ENCODE data around the gene RSF1. TPM values are rescaled to one million over a fixed set of nuclear protein-coding genes. Genes with fewer than 3 reads are reported as not detected.

RSF1 gene
- total and polyA plus RNA-seq, 11 donors = 11.2 to 49.2 (median 42.8) TPM

DNA sequence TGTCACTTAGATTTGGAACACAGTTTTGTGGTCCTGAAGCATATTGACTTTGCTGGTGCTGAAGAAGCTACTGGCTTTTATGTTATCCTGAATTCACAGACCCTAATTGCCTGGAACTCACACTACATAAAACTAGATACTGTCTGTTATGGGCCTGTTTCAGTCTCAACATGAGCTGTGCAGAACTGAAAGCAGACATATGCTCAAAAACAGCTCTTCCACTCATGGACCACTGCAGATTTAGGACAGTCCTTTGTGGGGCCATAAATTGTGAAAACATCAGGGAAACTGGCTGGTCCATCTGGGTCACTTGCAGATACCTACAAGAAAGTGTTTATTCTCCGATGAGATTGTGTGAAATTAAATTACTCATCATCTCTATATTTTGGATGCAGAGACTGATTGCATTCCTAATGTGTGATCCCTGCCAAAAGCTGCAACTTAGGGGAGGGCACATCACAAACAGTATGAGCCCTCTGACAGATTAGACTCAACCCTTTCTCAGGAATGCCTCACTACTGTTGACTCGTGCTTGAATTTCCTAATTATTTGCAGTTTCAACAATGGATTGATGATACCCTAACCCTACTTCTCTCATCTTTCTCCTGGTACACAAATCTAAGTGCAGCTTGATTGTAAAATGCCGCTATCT lies 172.7 kb downstream of the RSF1 start:
- 70 to 80% (median 71%) methylated on average over 3 of the region's 3 CpGs for WGBS, 4 donors

DNA sequence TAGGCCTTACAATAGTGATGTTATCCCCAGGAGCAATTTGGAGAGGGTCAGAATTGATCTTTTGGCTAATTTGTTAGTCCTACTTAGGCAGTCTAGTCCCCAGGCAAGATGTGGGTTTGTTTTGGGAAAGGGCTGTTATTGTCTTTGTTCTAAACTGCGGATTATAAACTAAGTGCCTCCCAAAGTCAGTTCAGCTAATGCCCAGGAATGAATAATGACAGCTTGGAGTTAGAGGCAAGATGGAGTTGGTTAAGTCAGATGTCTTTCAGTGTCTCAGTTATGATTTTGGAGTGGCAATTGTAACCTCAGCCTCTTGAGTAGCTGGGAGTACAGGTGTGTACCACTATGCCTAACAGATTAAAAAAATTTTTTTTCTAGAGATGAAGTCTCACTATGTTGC lies 175.6 kb downstream of the RSF1 start:
- TF ChIP-seq, protein P1, sequence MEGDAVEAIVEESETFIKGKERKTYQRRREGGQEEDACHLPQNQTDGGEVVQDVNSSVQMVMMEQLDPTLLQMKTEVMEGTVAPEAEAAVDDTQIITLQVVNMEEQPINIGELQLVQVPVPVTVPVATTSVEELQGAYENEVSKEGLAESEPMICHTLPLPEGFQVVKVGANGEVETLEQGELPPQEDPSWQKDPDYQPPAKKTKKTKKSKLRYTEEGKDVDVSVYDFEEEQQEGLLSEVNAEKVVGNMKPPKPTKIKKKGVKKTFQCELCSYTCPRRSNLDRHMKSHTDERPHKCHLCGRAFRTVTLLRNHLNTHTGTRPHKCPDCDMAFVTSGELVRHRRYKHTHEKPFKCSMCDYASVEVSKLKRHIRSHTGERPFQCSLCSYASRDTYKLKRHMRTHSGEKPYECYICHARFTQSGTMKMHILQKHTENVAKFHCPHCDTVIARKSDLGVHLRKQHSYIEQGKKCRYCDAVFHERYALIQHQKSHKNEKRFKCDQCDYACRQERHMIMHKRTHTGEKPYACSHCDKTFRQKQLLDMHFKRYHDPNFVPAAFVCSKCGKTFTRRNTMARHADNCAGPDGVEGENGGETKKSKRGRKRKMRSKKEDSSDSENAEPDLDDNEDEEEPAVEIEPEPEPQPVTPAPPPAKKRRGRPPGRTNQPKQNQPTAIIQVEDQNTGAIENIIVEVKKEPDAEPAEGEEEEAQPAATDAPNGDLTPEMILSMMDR (IDR thresholded peaks at IDR 0.05) = no peak
- no peak for TF ChIP-seq POLR2A (IDR thresholded peaks at IDR 0.05)
- ATAC-seq (no peak), DNase-seq (no peak)
- Histone ChIP-seq H3K27ac (no peak overlapping the region), H3K27me3 (peaks cover 0 to 7% (median 0%) of the 10 kb centered on the region in 9 donors), H3K9me3 (no peaks in the 10 kb centered on the region), H3K4me1 (no peaks in the 10 kb centered on the region), H3K4me3 (no peak overlapping the region), H3K36me3 (no peaks in the 10 kb centered on the region)
- intact Hi-C loops (cut with DNase I) = no loop called here
- WGBS, 4 donors = 77 to 94% (median 90%) methylated on average over 1 of the region's 1 CpG

More for the DNA sequence above, 172.7 kb downstream of the RSF1 start:
- no peaks in the 10 kb centered on the region for H3K36me3 ChIP-seq
- ATAC-seq (no peak), DNase-seq (no peak)
- H3K27ac ChIP-seq = no peak overlapping the region
- intact Hi-C loops (cut with DNase I) = no loop called here
- TF ChIP-seq, protein P1 (IDR thresholded peaks at IDR 0.05) = no peak
- peaks cover 0 to 7% (median 0%) of the 10 kb centered on the region in 9 donors for H3K27me3 ChIP-seq
- H3K4me1 ChIP-seq = no peaks in the 10 kb centered on the region
- no peak overlapping the region for H3K4me3 ChIP-seq
- no peaks in the 10 kb centered on the region for H3K9me3 ChIP-seq

DNA sequence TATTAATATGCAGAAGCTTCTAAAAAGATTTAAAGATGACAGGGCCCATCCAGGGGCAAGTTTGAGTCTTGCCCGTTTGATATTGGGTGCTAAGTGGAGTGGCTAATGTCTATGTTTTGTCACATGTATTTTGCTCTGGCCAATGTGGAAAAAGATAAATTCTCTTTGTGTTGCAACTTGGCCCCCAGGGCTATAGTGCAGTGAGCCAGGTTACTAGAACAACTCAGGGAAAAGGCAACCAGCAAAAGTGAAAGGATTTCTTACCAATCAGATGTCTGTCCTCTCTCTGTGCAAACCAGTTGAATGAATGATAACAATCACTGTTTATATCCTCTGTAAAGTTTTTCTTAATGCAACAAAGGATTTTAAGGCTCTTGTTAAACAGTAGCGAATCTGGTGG lies 178.3 kb downstream of the RSF1 start:
- Histone ChIP-seq H3K36me3 (no peaks in the 10 kb centered on the region), H3K27me3 (peaks cover 0 to 7% (median 0%) of the 10 kb centered on the region in 9 donors), H3K27ac (no peak overlapping the region), H3K9me3 (no peaks in the 10 kb centered on the region), H3K4me3 (no peak overlapping the region), H3K4me1 (peaks cover 0 to 4% (median 3%) of the 10 kb centered on the region in 12 donors)
- TF ChIP-seq, protein P1 (IDR thresholded peaks at IDR 0.05) = no peak
- no peak for TF ChIP-seq POLR2A (IDR thresholded peaks at IDR 0.05)
- intact Hi-C loops (cut with DNase I) = no loop called here
- DNase-seq = no peak
- WGBS, 4 donors = 75 to 86% (median 77%) methylated on average over 2 of the region's 2 CpGs
- ATAC-seq = no peak

DNA sequence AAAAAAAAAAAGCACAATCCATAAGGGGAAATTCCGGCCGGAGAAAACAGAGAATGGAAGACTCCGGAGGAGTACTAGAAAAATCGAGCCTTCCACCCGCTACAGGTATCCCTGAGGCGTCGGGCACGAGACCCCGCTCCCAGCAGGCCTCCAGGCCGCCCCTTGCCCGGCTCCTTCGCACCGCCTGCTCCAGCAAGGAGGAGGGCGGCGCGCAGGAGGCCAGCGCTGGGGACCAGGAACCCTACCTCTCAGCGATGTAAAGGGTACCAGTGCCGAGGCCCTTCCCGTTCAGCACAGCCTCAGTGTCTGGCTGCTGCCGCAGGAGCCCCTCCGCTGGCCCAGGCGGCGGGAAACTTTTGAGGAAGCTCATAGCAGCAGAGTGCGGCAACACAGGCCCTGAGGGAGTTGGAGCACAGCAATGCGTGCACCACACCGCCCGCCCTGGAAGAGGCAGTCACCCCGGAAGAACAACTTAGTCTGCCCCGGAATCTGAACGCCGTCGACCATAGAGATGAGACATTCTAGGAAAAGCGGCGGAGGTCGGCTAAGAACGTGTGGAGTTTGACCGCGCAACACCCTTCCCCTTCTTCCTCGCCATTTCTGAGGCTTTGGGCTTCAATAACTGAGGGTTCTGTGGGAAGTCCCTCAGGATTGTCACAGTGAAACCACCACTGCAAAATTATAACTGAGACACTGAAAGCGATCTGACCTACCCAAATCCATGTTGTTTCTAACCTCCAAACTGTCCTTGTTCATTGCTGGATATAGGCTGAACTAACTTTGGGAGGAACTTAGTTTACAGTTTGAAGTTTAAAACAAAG lies 183.0 kb downstream of the RSF1 start, which contains the start of gene CLNS1A:
Gene CLNS1A (minus strand): TSS at position 450 of the 821 bp plus-strand sequence. CDS start 80 bp downstream, at position 370.
- peak in 1 of 2 donors; percentile 71 for TF ChIP-seq POLR2A (IDR thresholded peaks at IDR 0.05)
- TF ChIP-seq, protein P1 (IDR thresholded peaks at IDR 0.05) = peak in 2 of 12 donors; percentile 10
- H3K27ac ChIP-seq = peak within 1 kb of the TSS; percentile 77 to 93 (median 86)
- WGBS, 4 donors = 0 to 1% (median 1%) methylated on average over 30 to 41 of the region's 41 CpGs

More for the DNA sequence above, 183.0 kb downstream of the RSF1 start, which contains the start of gene CLNS1A:
- H3K36me3 ChIP-seq = peaks cover 0 to 5% (median 0%) of the 10 kb centered on the region in 9 donors
- peaks cover 0 to 40% (median 15%) of the 10 kb centered on the region in 12 donors for H3K4me1 ChIP-seq
- H3K27me3 ChIP-seq = no peaks in the 10 kb centered on the region
- intact Hi-C loops (cut with DNase I) = loop anchor here in 2 of 10 donors (1.0 to 2.0 kb wide), 2 partner anchors 183 kb away; partner anchors contain the start of genes RSF1 (in 2 of the 2) and AAMDC (in 1 of the 2)
- peak; percentile 87 to 89 (median 88) for DNase-seq
- peak within 1 kb of the TSS; percentile 66 to 97 (median 85) for H3K4me3 ChIP-seq
- no peaks in the 10 kb centered on the region for H3K9me3 ChIP-seq
- ATAC-seq = peak; percentile 98 to 100 (median 99)
